GM21529 (cell line): ENCODE results near the gene MYO1C.
"Not testable (repeated sequence)": the region's sequence is repeated elsewhere in the genome, so short reads cannot be mapped to it uniquely, and the experiment has no call there.

Experiments used
- ATAC-seq: cut with Tn5 transposase; IDR thresholded peaks from one replicate; pipeline ENCODE4 v1.9.1; 2021; ENCODE audit not compliant: unreplicated experiment

MYO1C gene

GRCh38 chr17:1431631-1432104 lies 60.8 kb downstream of the MYO1C start:
- ATAC-seq = no peak

- no peak for ATAC-seq
Observed at GRCh38 chr17:1423456-1424135, 68.9 kb downstream of the MYO1C start.

GRCh38 chr17:1422885-1423284 lies 69.6 kb downstream of the MYO1C start:
- ATAC-seq = no peak

GRCh38 chr17:1421470-1421869 lies 71.0 kb downstream of the MYO1C start:
- no peak for ATAC-seq

GRCh38 chr17:1420981-1421380 lies 71.5 kb downstream of the MYO1C start:
- ATAC-seq = no peak

GRCh38 chr17:1420163-1420562 lies 72.3 kb downstream of the MYO1C start:
- ATAC-seq = no peak

- ATAC-seq = not testable (repeated sequence)
Observed at GRCh38 chr17:1418476-1418875, 74.0 kb downstream of the MYO1C start.

- ATAC-seq = no peak
Observed at GRCh38 chr17:1416414-1416813, 76.1 kb downstream of the MYO1C start.

GRCh38 chr17:1414634-1415033 lies 77.9 kb downstream of the MYO1C start:
- ATAC-seq = no peak
